Lung (tissue), 12 donors: ENCODE data around the gene TBC1D22A. TPM values are rescaled to one million over a fixed set of nuclear protein-coding genes. Genes with fewer than 3 reads are reported as not detected.

Experiments used
- ATAC-seq: fragments of 200-7000 bp; cut with Tn5 transposase; one replicate; pipeline ENCODE4 v1.9.1; 2020; ENCODE audit warnings: moderate number of reproducible peaks; ENCODE audit not compliant: insufficient read depth, low FRiP score
- DNase-seq, 3 donors: peaks; one replicate each; pipeline ENCODE4 v3.0.0-alpha.2; 2013 to 2017
- H3K27ac ChIP-seq, 2 donors: one replicate each; pipeline ENCODE4 v1.5.1; 2013; ENCODE audit warnings: mild to moderate bottlenecking in 2 of 2, moderate library complexity in 2 of 2, control low read depth in 1 of 2, inconsistent platforms in 1 of 2, low read depth in 1 of 2, low read length in 1 of 2
- H3K27me3 ChIP-seq, 3 donors: one replicate each; pipeline ENCODE4 v1.5.1; 2013; ENCODE audit warnings: low read length in 2 of 3; ENCODE audit not compliant: control insufficient read depth in 3 of 3, insufficient read depth in 3 of 3
- H3K36me3 ChIP-seq, 4 donors: one replicate each; pipeline ENCODE4 v1.5.1; 2013; ENCODE audit warnings: low read length in 4 of 4, mild to moderate bottlenecking in 1 of 4, moderate library complexity in 1 of 4; ENCODE audit not compliant: control insufficient read depth in 4 of 4, insufficient read depth in 4 of 4
- H3K4me1 ChIP-seq, 5 donors: one replicate each; pipeline ENCODE4 v1.5.1; 2013; ENCODE audit warnings: low read length in 5 of 5, mild to moderate bottlenecking in 2 of 5, moderate library complexity in 1 of 5; ENCODE audit not compliant: control insufficient read depth in 5 of 5, insufficient read depth in 5 of 5
- H3K4me3 ChIP-seq: one replicate; pipeline ENCODE4 v1.5.1; 2013; ENCODE audit warnings: mild to moderate bottlenecking, control low read depth, moderate library complexity
- H3K9ac ChIP-seq, 2 donors: one replicate each; pipeline ENCODE4 v1.5.1; 2013; ENCODE audit warnings: low read length in 2 of 2, control low read depth in 1 of 2; ENCODE audit not compliant: insufficient read depth in 1 of 2
- H3K9me3 ChIP-seq, 4 donors: one replicate each; pipeline ENCODE4 v1.5.1; 2013; ENCODE audit warnings: low read length in 3 of 4, mild to moderate bottlenecking in 1 of 4, moderate library complexity in 1 of 4; ENCODE audit not compliant: control insufficient read depth in 4 of 4, insufficient read depth in 3 of 4
- WGBS, 2 donors: extraction: QIAGEN DNeasy Blood & Tissue Kit; methylation state at CpG; one replicate each; pipeline ENCODE4 v1.1.7; 2013; 5-methylcytosine and 5-hydroxymethylcytosine counted together
- polyA plus RNA-seq, 2 donors: library from polyadenylated mRNA; stranded (reverse); fragments of 200-250 nt; gene quantifications; one replicate each; pipeline ENCODE4 v1.2.1, GENCODE V29; 2013
- total RNA-seq, 2 donors: library from RNA; depleted of rRNA in 1 of 2; stranded (reverse); fragments of >200 nt in 1 of 2; gene quantifications; one replicate each; pipeline ENCODE4 v1.2.1, GENCODE V29; 2014 to 2021
- TF ChIP-seq, protein P1 (sequence below): IDR thresholded peaks from 2 replicates; pipeline ENCODE4 v1.5.1; 2012; ENCODE audit warnings: mild to moderate bottlenecking; ENCODE audit errors: control extremely low read depth, extremely low read depth
- donor health status: control.
- donor health status: control.
- donor health status: Bipolar disorder and iron deficiency.
- donor health status: healthy.
- donor health status: DM: yes; HTN: yes; CAD: no.

Gene TBC1D22A
- total and polyA plus RNA-seq, 4 donors, result 20.2 to 38.4 (median 21.0) TPM

DNA sequence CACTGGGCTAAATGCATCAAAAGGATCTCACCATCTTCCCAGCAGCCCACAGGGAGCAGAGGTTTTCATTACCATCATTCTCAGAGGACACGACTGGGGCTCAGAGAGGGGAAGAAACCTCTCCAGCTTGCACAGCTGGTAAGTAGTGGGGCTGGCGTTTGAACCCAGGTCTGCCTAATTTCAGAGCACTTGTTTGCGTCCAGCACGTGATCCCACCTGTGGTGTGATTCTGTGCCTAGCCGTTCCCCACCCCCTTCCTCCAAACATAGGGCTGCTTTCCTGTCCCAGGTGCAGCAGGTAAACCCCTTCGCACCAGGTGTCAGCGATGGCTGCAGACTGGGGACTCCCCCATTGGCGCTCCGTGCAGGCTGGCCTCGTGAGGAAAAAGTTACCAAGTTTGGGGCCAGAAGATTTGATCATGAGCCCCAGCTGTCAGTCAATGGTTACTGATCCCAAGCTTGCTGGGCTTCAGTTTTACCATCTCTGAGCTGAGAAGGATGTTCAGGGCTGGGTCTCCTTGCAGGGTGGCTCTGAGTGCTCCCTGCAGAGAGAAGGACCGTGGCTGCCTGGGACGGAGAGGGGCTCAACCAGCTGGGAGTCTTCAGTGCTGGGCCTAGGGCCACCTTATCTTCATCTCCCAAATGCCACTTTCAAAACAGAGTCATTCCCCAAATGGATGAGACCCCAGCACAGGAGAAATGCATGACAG is 445.6 kb downstream of the TBC1D22A start:
- Histone ChIP-seq H3K9me3 (peaks cover 0 to 3% (median 1%) of the 10 kb centered on the region in 4 donors), H3K4me1 (peaks cover 0 to 19% (median 0%) of the 10 kb centered on the region in 5 donors), H3K9ac (no peak overlapping the region), H3K4me3 (no peak overlapping the region), H3K36me3 (no peaks in the 10 kb centered on the region), H3K27ac (no peak overlapping the region), H3K27me3 (no peaks in the 10 kb centered on the region)
- TF ChIP-seq, protein P1, sequence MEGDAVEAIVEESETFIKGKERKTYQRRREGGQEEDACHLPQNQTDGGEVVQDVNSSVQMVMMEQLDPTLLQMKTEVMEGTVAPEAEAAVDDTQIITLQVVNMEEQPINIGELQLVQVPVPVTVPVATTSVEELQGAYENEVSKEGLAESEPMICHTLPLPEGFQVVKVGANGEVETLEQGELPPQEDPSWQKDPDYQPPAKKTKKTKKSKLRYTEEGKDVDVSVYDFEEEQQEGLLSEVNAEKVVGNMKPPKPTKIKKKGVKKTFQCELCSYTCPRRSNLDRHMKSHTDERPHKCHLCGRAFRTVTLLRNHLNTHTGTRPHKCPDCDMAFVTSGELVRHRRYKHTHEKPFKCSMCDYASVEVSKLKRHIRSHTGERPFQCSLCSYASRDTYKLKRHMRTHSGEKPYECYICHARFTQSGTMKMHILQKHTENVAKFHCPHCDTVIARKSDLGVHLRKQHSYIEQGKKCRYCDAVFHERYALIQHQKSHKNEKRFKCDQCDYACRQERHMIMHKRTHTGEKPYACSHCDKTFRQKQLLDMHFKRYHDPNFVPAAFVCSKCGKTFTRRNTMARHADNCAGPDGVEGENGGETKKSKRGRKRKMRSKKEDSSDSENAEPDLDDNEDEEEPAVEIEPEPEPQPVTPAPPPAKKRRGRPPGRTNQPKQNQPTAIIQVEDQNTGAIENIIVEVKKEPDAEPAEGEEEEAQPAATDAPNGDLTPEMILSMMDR, result no peak
- WGBS, 2 donors, result 84 to 88% methylated on average over 12 of the region's 12 CpGs
- peak in 1 of 3 donors; percentile 5 for DNase-seq
- ATAC-seq, result no peak

DNA sequence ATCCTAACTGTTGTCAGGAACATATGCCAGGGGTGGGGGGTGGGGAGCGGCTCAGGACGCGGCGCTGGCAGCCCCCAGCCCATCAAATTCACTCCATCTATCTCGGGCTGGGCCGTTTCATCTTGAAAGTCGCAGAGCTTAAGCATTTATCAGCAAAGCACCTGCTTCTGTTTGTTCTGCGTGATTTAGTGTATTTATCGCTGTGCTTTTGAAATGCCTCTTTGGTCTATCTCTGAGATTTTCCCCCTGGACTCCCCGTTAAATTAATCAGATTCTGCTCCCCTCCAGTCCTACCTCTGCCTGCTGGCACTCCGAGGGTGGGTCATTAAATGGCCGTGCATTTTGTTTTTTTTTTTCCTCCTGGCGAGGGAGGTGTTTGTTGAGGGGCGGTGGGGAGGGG is 446.2 kb downstream of the TBC1D22A start:
- no peak for ATAC-seq
- Histone ChIP-seq H3K27me3 (no peaks in the 10 kb centered on the region), H3K9me3 (peaks cover 0 to 3% (median 1%) of the 10 kb centered on the region in 4 donors), H3K27ac (no peak overlapping the region), H3K4me1 (peaks cover 0 to 13% (median 0%) of the 10 kb centered on the region in 5 donors), H3K9ac (no peak overlapping the region), H3K36me3 (no peaks in the 10 kb centered on the region), H3K4me3 (no peak overlapping the region)
- 63 to 79% methylated on average over 14 of the region's 14 CpGs for WGBS, 2 donors
- TF ChIP-seq, protein P1, result no peak
- no peak for DNase-seq

DNA sequence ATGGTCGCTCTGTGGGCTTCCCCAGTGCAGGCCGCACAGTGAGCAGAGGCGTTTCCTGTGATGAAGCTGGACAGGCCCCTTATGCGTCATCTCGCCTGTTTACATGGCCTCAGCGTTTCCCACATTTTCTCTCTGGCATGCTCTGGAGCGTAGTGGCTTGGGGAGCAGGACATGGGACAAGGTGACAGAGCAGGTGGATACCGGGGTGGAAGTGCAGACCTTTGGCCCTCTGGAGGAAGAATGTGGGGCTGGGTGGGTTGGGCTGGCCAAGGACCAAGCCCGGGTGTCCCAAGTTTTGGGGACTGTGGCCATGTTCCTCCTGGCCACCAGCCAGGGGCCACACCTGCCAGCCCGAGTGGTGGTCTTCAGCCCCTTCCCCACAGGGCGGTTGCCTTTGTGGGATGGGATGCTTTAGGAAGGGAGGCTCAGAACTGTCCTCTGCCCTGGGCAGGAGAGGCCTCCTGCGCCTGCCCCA is 446.6 kb downstream of the TBC1D22A start:
- TF ChIP-seq, protein P1, result no peak
- Histone ChIP-seq H3K36me3 (no peaks in the 10 kb centered on the region), H3K4me1 (peaks cover 0 to 8% (median 0%) of the 10 kb centered on the region in 5 donors), H3K4me3 (no peak overlapping the region), H3K9ac (no peak overlapping the region), H3K27me3 (no peaks in the 10 kb centered on the region), H3K27ac (no peak overlapping the region), H3K9me3 (peaks cover 0 to 3% (median 1%) of the 10 kb centered on the region in 4 donors)
- no peak for ATAC-seq
- peak in 1 of 3 donors; percentile 38 for DNase-seq
- 73 to 87% methylated on average over 12 of the region's 12 CpGs for WGBS, 2 donors
